HG02763 (cell line): ENCODE data around the gene EZH2.

Source experiments
- ATAC-seq: cut with Tn5 transposase; IDR thresholded peaks from one replicate; pipeline ENCODE4 v1.9.1; 2021; ENCODE audit warnings: mild to moderate bottlenecking, moderate library complexity; ENCODE audit not compliant: unreplicated experiment

The EZH2 gene

DNA sequence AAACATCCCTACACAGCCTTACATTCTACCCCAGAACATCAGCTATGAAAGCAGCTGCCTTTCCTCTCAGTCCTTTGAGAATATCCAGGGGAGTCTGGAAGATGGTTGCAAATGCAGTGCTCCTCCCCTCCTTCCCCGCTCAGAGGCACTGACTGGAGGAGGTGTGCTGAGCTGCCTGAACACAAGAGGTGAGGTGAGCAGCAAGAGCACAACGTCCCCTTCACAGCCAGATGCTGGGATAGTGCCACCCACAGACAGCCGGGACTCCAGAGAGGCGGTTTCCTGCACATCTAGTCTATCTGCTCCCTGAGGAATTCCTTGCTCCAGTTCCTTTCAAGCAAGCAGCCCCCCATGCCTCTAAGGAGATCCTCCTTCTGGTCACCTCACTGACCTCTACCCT lies 74.2 kb downstream of the EZH2 start:
- no peak for ATAC-seq

DNA sequence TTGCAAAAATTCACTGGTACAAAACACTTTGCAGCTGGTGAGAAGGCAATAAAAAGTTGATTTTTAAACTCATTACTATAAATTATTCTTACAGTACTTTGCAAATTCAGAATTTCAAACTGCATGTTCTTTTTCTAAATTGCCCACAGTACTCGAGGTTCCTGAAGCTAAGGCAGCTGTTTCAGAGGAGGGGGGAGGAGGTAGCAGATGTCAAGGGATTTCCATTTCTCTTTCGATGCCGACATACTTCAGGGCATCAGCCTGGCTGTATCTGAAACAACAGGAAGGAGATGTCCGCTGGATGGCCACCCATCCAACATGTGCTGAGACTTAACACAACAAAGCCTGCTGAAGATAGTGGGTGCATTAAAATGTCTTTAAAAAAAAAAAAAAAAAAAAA lies 76.7 kb downstream of the EZH2 start:
- ATAC-seq = no peak

DNA sequence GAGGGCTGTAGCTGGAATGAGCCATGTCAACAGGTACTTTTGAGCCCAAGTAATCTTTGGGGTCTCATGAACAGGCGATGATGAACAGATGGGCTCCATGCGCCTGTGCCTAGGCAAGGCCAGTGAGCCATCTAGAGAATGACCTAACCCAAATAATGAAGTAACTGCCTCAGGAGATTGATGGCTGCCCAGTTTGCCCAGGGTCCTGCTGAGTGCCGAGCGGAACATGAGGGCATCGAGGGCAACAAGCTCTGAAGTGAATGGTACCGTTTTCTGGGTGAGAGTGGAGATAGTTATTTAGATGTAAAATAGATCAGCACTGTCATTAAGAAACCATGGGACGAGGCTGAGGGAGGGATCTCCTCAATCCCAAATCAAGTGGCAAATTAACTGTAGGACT lies 77.9 kb downstream of the EZH2 start:
- no peak for ATAC-seq

DNA sequence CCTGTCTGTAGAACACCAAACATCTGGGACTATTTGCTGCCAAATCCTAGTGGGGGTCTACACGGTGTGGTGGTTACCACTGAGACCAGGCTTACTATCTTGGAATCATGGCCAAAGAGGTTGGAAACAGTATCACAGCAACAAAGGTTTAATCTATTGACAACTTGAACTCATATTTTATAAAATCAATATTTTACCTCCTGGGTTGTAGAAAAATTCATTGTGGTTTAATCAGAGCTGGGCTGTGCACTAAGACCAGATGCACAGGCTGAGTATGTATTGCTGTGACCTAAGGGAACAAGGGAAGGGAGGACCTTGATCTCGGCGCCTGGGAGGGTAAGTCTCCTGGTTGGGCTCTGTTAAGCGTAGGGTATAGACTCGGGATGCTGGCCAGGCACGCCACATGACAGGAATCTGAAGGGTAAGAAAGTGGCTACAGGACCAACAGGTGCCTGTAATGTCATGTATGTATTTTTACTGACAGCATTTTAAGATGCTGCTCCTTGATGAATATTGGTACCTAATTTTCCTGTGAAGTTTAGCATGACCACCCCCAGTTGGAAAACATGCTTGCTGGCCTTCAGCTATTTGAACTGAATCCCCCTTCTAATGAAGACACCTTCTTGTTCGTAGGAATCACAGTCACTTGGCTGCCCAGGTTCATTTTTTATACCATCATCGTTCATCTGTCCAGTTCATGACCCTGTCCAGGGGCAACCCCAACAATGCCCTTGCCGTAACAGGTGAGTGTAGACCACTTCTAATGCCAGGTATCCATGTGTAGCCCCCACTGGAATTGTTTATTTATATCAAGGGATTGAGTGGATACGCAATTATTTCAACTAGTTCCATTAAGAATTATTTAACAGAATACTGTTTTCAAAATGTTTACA lies 79.5 kb downstream of the EZH2 start:
- no peak for ATAC-seq

DNA sequence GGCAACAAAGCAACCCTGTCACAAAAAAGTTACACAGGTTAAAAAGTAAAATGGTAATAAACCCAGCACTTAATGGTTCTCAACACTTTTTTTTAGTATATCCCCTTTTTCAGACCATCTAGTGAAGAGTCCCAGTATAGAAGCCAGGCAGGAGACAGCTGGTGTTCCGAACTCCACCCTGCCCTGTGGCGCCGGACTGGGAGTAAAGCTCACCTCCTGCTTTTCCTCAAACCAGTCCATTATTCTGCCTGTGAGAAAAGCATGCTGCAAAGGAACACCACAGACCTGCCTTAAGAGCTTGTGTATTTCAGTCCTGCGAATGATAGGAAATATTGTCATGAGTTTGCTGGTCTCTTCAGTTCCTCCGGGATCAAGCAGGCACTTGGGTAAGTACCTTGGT lies 81.0 kb downstream of the EZH2 start:
- ATAC-seq = no peak

DNA sequence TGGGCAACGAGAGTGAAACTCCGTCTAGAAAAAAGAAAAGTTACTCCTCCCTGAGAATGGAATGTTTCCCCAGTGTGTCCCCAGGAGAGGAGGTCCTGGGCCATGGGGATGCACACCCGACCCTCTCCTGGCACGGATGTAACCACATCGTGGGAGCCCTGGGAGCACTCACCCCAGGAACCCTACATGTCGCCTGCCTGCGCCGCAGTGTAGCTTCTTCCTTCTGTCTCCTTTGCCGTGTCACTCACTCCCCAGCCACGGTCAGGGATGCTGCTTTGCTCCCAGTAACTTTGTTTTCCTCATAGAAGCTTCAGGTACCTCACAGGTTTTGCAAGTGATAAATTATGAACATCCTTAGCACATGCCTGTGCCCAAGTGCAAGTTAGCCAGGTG lies 82.0 kb downstream of the EZH2 start:
- ATAC-seq = no peak

DNA sequence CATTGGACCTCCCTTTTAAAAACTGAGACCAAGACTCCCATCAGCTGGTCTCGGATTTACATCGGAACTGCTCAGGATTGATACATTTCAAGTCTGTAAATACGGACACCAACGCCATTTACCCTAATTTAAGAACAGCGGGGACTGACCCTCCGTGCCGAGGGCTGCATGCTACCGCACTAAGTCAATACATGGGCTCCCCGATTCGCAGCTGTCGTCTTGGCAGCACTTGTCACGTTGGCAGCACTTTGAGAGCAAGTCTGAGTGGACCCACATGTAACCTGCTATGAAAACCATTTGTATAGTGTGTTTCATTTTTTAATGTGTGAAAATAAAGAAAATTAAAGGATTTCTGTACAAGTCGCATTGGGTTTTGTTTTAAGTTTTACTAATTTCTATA lies 83.4 kb downstream of the EZH2 start:
- ATAC-seq = no peak

DNA sequence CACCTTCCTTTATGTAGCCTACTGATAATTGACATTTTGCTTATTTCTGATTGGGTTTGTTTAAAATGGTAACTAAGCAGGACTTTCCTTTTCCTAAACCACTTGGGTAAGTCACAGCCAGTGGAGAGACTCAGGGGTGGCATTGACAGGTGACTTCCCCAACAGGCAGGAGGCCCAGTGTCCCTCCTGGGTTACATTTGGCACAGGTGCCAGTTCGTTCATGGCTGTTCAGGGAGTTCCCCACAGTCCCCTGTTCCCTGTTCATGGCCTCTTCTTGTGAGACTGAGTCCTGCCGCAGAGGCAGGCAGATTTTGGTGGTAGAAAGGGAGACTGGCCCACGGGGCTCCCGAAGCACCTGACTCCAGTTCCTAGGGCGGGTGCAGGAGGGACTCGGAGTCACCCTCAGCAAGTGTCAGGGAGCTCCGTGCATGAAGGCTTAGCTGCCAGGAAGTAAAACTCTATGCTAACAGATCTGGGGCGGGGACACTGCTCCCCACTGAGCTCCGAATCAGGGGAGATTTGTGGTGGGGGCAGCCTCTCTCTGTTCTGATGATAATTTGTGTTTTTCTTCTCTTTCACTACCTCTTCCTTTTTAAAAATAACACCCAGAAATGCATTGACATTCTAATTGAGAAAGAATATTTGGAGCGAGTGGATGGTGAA lies 84.1 kb downstream of the EZH2 start:
- no peak for ATAC-seq

DNA sequence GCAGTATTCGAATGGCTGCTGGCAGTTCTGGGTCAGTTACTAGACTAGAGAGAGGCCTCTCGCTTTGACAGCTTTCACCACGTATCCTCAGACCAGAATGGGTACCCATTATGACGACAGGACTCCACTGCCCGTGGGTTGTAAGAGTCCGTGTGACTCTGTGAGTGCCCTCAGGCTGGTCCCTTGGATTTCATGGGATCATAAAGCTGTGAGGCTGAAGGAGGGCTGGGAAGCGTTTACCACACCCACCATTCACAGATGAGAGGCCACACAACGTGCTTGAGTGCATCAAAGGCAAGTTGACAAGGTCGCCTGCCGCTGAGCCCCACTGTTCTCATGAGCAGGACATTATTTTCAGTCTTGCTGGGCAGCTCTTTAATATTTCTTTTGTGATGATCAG lies 87.2 kb downstream of the EZH2 start:
- ATAC-seq = no peak

DNA sequence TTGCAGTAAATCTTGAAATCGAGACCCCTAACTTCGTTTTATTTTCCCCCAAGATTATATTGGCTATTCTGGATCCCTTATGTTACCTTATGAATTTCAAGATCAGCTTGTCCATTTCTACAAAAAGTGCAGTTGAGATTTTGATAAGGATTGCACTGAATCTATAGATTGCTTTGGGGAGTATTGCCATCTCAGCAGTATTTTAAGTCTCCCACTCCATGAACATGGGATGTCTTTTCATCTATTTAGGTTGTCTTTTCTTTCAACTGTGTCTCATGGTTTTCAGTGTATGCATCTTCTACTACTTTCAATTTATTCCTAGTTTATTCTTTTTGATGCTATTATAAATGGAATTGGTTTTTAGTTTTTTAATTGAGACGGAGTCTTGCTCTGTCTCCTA lies 89.6 kb downstream of the EZH2 start:
- ATAC-seq = no peak

DNA sequence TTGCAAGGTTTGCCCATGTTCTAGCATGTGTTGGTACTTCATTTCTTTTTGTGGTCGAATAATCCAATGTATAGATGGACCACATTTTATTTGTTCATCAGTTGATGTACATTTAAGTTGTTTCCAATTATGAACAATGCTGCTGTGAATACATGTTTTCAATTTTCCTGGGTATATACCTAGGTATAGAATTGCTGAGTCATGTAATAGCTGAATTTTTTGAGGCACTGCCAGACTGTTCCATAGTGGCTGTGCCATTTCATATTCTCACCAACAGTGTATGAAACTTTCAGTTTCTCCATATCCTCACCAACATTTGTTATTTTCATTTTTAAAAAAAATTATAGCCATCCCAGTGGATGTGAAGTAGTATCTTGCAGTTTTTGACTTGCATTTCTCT lies 90.5 kb downstream of the EZH2 start:
- no peak for ATAC-seq

DNA sequence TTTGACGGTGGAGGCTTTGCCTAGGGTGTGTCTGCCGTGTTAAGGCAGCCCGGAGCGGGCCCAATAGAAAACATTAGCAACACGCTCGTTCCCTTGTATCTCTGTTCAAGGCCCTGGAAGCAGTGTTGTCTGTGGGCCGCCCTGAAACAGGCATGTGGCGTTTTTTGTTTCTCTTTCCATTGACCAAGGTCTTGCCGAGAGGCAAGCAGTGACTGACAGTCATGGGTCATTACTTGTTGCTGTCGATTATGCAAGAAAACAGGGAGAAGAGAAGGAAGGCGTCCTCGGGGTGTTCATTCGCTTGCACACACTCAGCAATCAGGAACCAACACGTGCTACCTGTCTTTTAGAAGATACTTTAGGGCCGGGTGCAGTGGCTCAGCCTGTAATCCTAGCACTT lies 92.5 kb downstream of the EZH2 start:
- ATAC-seq = no peak

DNA sequence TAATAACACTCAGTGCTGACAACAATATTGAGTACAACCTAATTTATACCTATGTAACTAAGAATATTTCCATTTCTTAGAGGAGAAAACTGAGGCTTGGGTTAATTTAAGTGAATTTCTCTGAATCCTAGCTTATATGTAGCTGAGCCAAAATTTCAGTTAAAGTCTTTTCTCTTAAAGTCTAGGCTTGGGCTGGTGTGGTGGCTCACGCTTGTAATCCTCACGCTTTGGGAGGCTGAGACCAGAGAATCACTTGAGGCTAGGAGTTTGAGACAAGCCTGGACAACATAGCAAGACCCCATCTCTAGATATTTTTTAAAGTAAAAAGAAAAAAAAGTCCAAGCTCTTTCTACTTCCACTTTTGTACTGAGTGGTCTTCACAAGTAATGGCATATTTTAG lies 93.2 kb downstream of the EZH2 start:
- ATAC-seq = no peak

DNA sequence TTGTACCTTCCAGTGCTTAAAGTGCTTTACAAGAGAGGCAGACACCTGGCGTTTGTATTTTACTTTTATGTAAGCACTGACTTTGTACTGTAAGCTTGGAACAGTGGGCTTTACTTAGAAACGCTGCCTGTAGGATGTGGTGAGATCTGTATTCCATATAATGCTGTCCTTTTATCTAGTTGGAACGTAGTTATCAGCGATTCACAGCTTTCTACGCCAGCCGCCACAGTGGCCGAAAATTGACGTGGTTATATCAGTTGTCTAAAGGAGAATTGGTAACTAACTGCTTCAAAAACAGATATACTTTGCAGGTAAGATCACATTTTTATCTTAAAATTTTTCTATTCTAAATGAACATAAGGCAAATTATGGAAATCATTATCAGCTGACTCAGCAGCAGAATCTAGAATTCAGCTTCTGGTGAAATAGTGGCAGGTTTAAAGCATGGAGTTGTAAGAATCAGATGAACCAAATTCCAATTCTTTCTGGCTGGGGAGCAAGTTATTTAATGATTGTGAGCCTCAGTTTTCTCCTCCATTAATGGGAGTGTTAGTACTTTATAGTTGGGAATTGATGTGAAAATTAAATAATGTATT lies 93.9 kb downstream of the EZH2 start:
- ATAC-seq = no peak

DNA sequence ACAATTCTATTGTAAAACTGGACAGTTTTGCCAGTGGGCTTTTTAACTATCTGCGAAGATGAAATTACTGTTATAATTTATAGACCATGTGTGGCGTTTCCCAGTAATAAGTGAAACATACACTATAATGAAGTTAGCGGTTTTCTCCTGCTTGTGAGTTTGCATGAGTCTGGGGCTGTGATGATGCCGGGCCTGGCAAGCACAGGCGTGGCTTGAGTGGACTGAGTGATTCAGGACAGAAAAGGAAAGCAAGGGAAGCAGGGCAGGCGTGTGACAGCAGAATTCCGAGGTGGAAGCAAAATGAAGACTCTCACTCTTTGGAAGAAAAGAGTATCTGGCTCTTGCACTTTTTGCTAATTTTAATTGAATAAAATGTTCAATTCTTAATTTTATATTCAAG lies 94.9 kb downstream of the EZH2 start:
- no peak for ATAC-seq

DNA sequence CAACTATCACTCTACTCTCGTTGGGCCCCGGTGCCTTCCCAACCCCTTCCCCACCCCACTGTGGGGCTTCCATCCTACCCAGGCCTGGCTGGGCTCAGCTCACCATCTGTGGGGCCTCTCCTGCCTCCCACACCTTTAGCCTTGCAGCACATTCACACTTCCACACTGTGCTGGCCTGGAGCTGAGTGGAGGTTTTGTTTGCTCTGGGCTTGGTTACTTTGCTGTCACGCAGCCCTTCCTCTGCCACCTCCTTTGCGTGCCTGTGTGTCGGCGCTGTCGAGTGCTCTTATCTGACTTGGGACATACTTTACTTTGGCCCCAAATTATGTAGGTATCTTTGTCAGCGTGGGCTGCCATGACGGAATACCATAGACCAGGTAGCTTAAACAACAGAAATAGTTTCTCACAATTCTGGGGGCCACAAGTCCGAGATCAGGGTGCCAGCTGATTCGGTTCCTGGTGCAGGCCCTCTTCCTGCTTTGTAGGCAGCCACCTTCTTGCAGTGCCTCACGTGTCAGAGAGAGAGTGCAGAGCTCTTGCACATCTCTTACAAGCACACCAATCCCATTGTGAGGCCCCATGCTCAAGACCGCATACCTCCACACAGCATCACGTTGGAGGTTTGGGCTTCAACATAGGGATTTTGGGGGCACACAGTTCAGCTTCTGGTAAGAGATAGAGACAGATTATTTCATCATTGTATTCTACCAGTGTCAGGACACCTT lies 96.4 kb downstream of the EZH2 start:
- no peak for ATAC-seq

DNA sequence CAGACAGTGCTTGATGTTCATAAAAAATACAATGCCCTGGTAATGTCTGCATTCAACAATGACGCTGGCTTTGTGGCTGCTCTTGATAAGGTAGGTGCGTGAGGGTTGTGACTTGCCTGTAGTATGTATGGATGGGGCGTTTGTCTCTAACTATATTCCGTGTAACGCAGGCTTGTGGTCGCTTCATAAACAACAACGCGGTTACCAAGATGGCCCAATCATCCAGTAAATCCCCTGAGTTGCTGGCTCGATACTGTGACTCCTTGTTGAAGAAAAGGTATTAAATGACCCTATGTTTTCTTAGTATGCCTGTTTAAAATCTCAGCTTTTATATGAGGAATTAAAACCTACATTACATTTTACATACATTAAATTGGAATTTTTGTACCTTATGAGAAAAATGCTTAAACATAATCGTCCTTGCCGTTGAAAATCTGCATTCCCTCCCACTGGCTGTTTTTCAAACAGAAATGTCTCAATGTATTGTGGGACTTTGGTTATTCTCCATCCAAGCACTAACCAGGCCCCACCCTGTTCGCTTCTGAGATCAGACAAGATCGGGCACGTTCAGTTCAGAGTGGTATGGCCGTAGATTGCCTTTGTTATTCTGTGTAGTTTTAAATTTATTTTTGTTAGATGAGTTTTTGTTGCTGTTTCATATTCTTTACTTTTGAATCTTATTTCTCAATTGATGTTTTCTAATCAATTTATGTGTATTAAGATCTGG lies 100.1 kb downstream of the EZH2 start:
- ATAC-seq = no peak

DNA sequence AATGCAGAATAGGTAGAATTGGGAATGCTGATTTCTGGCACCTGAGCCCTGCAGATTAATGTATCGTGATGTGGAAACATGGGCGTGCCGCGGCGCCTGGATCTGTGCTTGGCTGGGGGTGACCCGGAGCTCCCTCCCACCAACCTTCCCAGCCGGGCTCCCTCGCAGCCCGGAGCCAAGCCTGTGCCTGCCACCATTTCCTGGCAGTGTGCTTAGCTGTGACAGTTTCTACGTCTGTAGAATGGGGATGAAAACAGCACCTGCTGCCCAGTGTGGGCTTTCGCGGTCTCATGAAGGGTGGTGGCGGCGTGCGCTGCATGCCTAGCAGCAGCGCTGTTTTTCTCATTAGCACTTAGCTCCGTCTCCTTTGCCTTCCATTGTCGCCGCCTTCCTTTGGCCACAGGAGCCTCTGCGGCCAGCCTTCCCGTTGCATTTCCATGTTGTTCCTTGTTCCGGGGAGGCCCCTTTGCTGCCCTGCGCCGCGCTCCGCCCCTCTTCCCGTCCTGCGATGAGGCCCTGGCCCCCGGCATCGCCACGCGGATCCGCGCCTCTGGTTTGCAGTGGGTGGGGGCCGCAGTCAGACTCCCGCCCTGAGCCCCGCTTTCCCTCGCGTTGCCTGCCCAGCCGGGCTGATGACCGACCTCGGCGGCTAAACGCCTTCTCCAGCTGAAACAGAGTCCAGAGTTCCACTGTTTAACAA lies 101.2 kb downstream of the EZH2 start:
- no peak for ATAC-seq

DNA sequence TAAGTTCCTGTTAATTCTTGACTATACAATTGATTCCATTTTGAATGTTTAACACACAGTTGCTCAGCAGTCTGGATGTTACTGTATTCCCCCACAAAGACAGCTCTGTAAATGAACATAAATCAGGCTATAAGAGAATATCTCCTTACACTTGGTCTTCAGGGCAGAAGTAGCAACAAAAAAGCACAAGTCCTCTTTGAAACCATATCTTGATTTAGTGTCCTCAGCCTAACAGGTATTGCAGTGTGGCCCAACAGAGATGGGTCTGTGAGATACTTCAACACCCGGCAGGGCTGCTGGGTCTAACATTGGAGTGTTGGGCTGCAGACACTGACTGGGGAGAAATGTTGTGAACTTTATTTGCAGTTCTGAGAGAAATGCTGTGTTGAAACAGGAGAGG lies 109.6 kb downstream of the EZH2 start:
- ATAC-seq = no peak

DNA sequence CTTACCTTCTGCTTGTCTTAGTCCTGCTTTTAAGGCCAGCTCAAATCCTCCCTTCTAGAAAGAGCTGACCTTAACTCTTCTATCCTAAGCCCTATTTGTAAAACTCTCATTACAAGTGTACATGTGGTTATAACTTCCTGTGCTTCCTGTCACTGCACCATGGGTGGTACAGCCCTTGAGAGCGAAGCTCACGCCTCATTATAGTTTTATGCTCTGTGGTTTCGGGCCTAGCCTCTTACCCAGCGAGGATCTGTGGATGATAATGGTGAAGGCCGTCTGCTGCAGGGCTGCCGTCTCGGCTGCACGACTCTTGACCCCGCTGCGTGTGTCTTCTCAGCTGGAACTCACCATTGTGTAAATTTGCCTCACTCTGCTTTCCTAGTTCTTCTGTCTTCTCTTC lies 110.8 kb downstream of the EZH2 start:
- ATAC-seq = peak; percentile 87
